Type B pancreatic cell (in vitro differentiated cells): ENCODE results near the gene SASS6. TPM values are rescaled to one million over a fixed set of nuclear protein-coding genes. Genes with fewer than 3 reads are reported as not detected.

Experiments
- DNase-seq: peaks from one replicate; pipeline ENCODE4 v3.0.0; 2021; ENCODE audit warnings: mixed read lengths; ENCODE audit not compliant: unreplicated experiment; ENCODE audit errors: extremely low spot score
- H3K27ac Mint-ChIP-seq: 2 replicates; pipeline ENCODE4 v1.8.0; 2021; ENCODE audit warnings: mild to moderate bottlenecking, mixed read lengths
- H3K27me3 Mint-ChIP-seq: 2 replicates; pipeline ENCODE4 v1.8.0; 2021; ENCODE audit warnings: mixed read lengths
- H3K36me3 Mint-ChIP-seq: 2 replicates; pipeline ENCODE4 v1.8.0; 2021; ENCODE audit warnings: mixed read lengths
- H3K4me1 Mint-ChIP-seq: one replicate; pipeline ENCODE4 v1.8.0; 2021; ENCODE audit warnings: mixed read lengths; ENCODE audit not compliant: unreplicated experiment
- H3K4me3 Mint-ChIP-seq: 2 replicates; pipeline ENCODE4 v1.8.0; 2021; ENCODE audit warnings: mild to moderate bottlenecking, mixed read lengths
- H3K9me3 Mint-ChIP-seq: 2 replicates; pipeline ENCODE4 v1.8.0; 2021; ENCODE audit warnings: mixed read lengths
- CTCF ChIP-seq: fragments of 200-600 bp; sonication (generic); conservative IDR thresholded peaks from 2 replicates; pipeline ENCODE4 v1.5.0; 2021; ENCODE audit warnings: antibody characterized with exemption, mild to moderate bottlenecking
- total RNA-seq: library from RNA; stranded (reverse); gene quantifications from 2 replicates; pipeline ENCODE4 v1.2.1, GENCODE V29; 2021; ENCODE audit warnings: low replicate concordance

SASS6 gene
- total RNA-seq, 1 donor from 2014 or later: 9.2 TPM

- no peaks in the 10 kb centered on the region for H3K4me1 Mint-ChIP-seq
- no peaks in the 10 kb centered on the region for H3K27me3 Mint-ChIP-seq
- no peak for TF ChIP-seq CTCF
- H3K27ac Mint-ChIP-seq: no peak overlapping the region
- H3K4me3 Mint-ChIP-seq: no peak overlapping the region
- H3K36me3 Mint-ChIP-seq: peaks cover 7% of the 10 kb centered on the region
- DNase-seq: no peak
- no peaks in the 10 kb centered on the region for H3K9me3 Mint-ChIP-seq
Observed at GRCh38 chr1:100109554-100110066, 23.1 kb downstream of the SASS6 start.

- H3K36me3 Mint-ChIP-seq: peaks cover 3% of the 10 kb centered on the region
- DNase-seq: no peak
- H3K9me3 Mint-ChIP-seq: no peaks in the 10 kb centered on the region
- H3K4me3 Mint-ChIP-seq: no peak overlapping the region
- H3K27ac Mint-ChIP-seq: no peak overlapping the region
- TF ChIP-seq CTCF: no peak
- H3K27me3 Mint-ChIP-seq: no peaks in the 10 kb centered on the region
- H3K4me1 Mint-ChIP-seq: no peaks in the 10 kb centered on the region
Observed at GRCh38 chr1:100107696-100108095, 25.0 kb downstream of the SASS6 start.

- H3K9me3 Mint-ChIP-seq: no peaks in the 10 kb centered on the region
- no peak for DNase-seq
- peaks cover 15% of the 10 kb centered on the region for H3K36me3 Mint-ChIP-seq
- TF ChIP-seq CTCF: no peak
- no peak overlapping the region for H3K4me3 Mint-ChIP-seq
- H3K27me3 Mint-ChIP-seq: no peaks in the 10 kb centered on the region
- H3K27ac Mint-ChIP-seq: no peak overlapping the region
- H3K4me1 Mint-ChIP-seq: no peaks in the 10 kb centered on the region
Observed at GRCh38 chr1:100101564-100101963, 31.2 kb downstream of the SASS6 start.

DNA sequence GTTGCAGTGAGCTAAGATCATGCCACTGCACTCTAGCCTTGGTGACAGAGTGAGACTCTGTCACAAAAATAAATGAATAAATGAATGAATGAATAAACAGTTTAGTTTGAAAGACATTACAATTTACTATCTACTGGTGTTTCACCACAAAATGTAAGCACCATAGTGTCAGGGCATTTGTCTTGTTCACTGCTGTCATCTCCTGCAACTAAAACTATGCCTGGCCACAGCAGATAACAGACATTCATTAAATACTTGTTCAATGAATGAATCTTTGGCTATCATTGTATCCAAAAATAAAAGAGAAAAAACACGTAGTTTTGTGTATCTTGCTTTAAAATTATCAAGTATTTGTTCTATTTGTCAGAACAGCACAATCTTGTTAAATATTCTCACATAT lies 32.5 kb downstream of the SASS6 start:
- Mint-ChIP-seq H3K9me3 (no peaks in the 10 kb centered on the region), H3K27me3 (no peaks in the 10 kb centered on the region), H3K4me1 (no peaks in the 10 kb centered on the region), H3K4me3 (no peak overlapping the region), H3K36me3 (peaks cover 17% of the 10 kb centered on the region), H3K27ac (no peak overlapping the region)
- no peak for DNase-seq
- TF ChIP-seq CTCF: no peak

- Mint-ChIP-seq H3K4me3 (no peak overlapping the region), H3K27me3 (no peaks in the 10 kb centered on the region), H3K36me3 (peaks cover 10% of the 10 kb centered on the region), H3K9me3 (no peaks in the 10 kb centered on the region), H3K4me1 (no peaks in the 10 kb centered on the region), H3K27ac (no peak overlapping the region)
- TF ChIP-seq CTCF: no peak
- DNase-seq: no peak
Observed at GRCh38 chr1:100090471-100090870, 42.3 kb downstream of the SASS6 start.

DNA sequence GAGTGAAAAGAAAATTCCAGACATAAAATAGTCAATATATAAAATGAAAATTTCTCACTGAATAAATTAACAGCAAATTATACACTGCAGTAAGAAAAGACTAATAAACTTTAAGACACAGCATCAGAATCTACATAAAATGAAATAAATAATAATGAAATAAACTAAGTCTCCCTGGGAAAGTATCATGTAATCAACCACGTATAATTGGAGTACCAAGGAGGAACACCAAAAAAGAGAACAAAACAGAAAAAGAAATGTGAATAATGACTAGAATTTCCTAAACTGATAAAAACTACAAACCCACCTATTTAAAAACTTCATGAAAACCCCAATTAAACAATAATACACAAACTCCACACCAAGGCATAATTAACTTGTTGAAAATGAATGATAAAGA lies 43.6 kb downstream of the SASS6 start:
- Mint-ChIP-seq H3K27ac (no peak overlapping the region), H3K4me1 (no peaks in the 10 kb centered on the region)

More for the DNA sequence above, 43.6 kb downstream of the SASS6 start:
- H3K36me3 Mint-ChIP-seq: peaks cover 14% of the 10 kb centered on the region
- no peaks in the 10 kb centered on the region for H3K27me3 Mint-ChIP-seq
- DNase-seq: no peak
- H3K4me3 Mint-ChIP-seq: no peak overlapping the region
- no peaks in the 10 kb centered on the region for H3K9me3 Mint-ChIP-seq
- no peak for TF ChIP-seq CTCF
